Activated T-helper 2 cell treated with anti-CD3 and anti-CD28 coated beads, Interferon-gamma antibody, Interleukin-2, Interleukin-4, amounts not matched to agents 10 μg/mL and 5 μg/mL and 100 μg/mL, durations not matched to agents 14 hours and 24 hours and 36 hours (primary cell): Measurements from ENCODE around the gene IL1A. TPM values are rescaled to one million over a fixed set of nuclear protein-coding genes. Genes with fewer than 3 reads are reported as not detected.
A peak's percentile ranks its signal among the peaks of the same experiment; 100 is the strongest.

Source experiments
- DNase-seq: peaks from one replicate; pipeline ENCODE4 v3.0.0; 2021; ENCODE audit warnings: low spot score
- H3K27ac Mint-ChIP-seq: one replicate; pipeline ENCODE4 v1.8.0; 2021; ENCODE audit warnings: mixed read lengths
- H3K27me3 Mint-ChIP-seq: one replicate; pipeline ENCODE4 v1.8.0; 2021; ENCODE audit warnings: low read depth, mixed read lengths
- H3K36me3 Mint-ChIP-seq: one replicate; pipeline ENCODE4 v1.8.0; 2021; ENCODE audit warnings: low read depth, mixed read lengths
- H3K4me1 Mint-ChIP-seq: one replicate; pipeline ENCODE4 v1.8.0; 2021; ENCODE audit warnings: low read depth, mixed read lengths
- H3K4me3 Mint-ChIP-seq: one replicate; pipeline ENCODE4 v1.8.0; 2021; ENCODE audit warnings: low read depth, mild to moderate bottlenecking, moderate library complexity, mixed read lengths
- H3K9me3 Mint-ChIP-seq: one replicate; pipeline ENCODE4 v1.8.0; 2021; ENCODE audit warnings: mixed read lengths
- intact Hi-C: fragments of 100-400 bp; cut with micrococcal nuclease; formaldehyde crosslinking; loops from one replicate; pipeline ENCODE4 v1.15.1; 2023
- total RNA-seq: library from RNA; stranded (reverse); gene quantifications from 2 replicates; pipeline ENCODE4 v1.2.3, GENCODE V29; 2022

The IL1A gene
- total RNA-seq, 1 donor from 2014 or later = 7.0 TPM

GRCh38 chr2:112762276-112762675 lies 22.0 kb downstream of the IL1A start:
- Mint-ChIP-seq H3K27me3 (no peaks in the 10 kb centered on the region), H3K4me1 (peaks cover 47% of the 10 kb centered on the region), H3K36me3 (peaks cover 48% of the 10 kb centered on the region), H3K9me3 (peaks cover 2% of the 10 kb centered on the region), H3K27ac (no peak overlapping the region), H3K4me3 (peak overlapping the region; percentile 85)
- intact Hi-C loops = no loop called here
- no peak for DNase-seq

GRCh38 chr2:112760149-112760548 lies 24.1 kb downstream of the IL1A start:
- no peaks in the 10 kb centered on the region for H3K9me3 Mint-ChIP-seq
- H3K27me3 Mint-ChIP-seq = no peaks in the 10 kb centered on the region
- peaks cover 45% of the 10 kb centered on the region for H3K4me1 Mint-ChIP-seq
- no peak overlapping the region for H3K4me3 Mint-ChIP-seq
- no peak for DNase-seq
- no peak overlapping the region for H3K27ac Mint-ChIP-seq
- intact Hi-C loops = no loop called here
- peaks cover 66% of the 10 kb centered on the region for H3K36me3 Mint-ChIP-seq

DNA sequence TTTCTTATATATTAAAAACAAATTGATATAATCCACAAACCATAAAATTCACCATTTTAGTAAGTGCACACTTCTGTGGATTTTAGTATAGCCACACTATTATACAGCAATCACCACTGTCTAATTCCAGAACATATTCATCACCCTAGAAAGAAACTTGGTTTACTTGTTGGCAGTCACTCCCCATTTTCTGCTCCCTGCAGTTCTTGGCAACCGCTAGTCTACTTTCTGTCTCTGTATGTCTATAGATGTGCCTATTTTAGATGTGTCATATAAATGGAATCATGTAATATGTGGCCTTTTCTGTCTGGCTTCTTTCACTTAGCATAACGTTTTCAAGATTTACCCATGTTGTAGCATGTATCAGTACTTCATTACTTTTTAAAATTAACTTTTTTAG lies 25.6 kb downstream of the IL1A start:
- DNase-seq = no peak
- H3K4me1 Mint-ChIP-seq = peaks cover 48% of the 10 kb centered on the region

DNA sequence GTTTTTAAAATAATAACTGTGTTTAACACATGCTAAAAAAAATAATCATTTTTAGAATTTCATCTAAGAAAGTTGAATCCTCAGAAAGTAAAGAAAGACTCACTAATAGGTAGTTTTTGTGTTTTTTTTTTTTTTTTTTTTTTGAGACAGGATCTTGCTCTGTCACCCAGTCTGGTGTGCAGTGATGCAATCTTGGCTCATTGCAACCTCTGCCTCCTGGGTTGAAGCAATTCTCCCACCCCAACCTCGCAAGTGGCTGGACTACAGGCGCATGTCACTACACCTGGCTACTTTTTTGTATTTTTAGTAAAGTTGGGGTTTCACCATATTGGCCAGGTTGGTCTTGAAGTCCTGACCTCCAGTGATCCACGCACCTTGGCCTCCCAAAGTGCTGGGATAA lies 27.0 kb downstream of the IL1A start:
- no peak overlapping the region for H3K27ac Mint-ChIP-seq
- intact Hi-C loops = no loop called here
- peaks cover 39% of the 10 kb centered on the region for H3K4me1 Mint-ChIP-seq
- no peak overlapping the region for H3K4me3 Mint-ChIP-seq
- H3K27me3 Mint-ChIP-seq = no peaks in the 10 kb centered on the region
- DNase-seq = no peak
- H3K9me3 Mint-ChIP-seq = no peaks in the 10 kb centered on the region
- peaks cover 80% of the 10 kb centered on the region for H3K36me3 Mint-ChIP-seq

More for the DNA sequence above, 25.6 kb downstream of the IL1A start:
- Mint-ChIP-seq H3K27ac (peak overlapping the region; percentile 18), H3K4me3 (no peak overlapping the region), H3K9me3 (no peaks in the 10 kb centered on the region), H3K36me3 (peaks cover 78% of the 10 kb centered on the region), H3K27me3 (no peaks in the 10 kb centered on the region)
- intact Hi-C loops = no loop called here

DNA sequence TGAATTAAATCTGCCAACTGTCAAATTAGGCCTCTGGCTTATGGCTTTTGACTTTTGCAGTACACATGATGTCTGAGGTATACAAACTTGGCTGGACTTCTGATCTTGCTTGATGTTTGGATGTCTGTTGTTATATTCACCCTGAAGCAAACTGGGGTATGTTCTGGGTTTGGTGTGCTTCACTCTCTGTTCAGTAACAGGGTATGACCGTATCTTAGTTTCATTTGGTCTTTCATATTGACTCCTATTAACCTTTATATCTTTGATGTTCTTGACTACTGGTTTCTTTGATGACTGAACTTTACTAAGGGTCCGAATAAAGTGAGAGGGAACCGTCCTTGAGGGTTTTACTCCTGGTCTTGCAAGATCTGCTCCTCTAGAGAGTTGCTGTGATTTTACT lies 28.1 kb downstream of the IL1A start:
- Mint-ChIP-seq H3K36me3 (peaks cover 78% of the 10 kb centered on the region), H3K9me3 (no peaks in the 10 kb centered on the region), H3K4me3 (no peak overlapping the region), H3K4me1 (peaks cover 35% of the 10 kb centered on the region), H3K27me3 (no peaks in the 10 kb centered on the region), H3K27ac (no peak overlapping the region)
- intact Hi-C loops = no loop called here
- no peak for DNase-seq

DNA sequence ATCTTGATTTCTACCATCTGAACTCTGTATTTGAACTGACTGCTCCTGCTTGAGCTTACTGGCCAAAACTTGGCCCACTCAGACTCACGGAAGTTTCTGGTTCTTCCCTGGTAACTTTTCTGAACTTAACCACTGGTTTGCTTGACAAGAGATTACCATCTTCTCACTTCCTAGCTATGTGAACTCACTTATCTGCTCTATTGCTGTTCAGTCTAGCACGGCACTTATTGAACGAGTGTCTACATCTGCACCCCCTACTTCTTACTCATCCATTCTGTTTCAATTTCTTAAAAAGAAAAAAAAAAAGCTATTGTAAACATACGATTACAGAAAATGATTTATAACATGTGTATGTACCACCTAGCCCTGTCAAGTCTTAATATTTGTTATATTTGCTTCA lies 28.8 kb downstream of the IL1A start:
- no peaks in the 10 kb centered on the region for H3K9me3 Mint-ChIP-seq
- peaks cover 80% of the 10 kb centered on the region for H3K36me3 Mint-ChIP-seq
- DNase-seq = no peak
- peaks cover 37% of the 10 kb centered on the region for H3K4me1 Mint-ChIP-seq
- no peak overlapping the region for H3K4me3 Mint-ChIP-seq
- no peak overlapping the region for H3K27ac Mint-ChIP-seq
- H3K27me3 Mint-ChIP-seq = no peaks in the 10 kb centered on the region
- intact Hi-C loops = no loop called here

DNA sequence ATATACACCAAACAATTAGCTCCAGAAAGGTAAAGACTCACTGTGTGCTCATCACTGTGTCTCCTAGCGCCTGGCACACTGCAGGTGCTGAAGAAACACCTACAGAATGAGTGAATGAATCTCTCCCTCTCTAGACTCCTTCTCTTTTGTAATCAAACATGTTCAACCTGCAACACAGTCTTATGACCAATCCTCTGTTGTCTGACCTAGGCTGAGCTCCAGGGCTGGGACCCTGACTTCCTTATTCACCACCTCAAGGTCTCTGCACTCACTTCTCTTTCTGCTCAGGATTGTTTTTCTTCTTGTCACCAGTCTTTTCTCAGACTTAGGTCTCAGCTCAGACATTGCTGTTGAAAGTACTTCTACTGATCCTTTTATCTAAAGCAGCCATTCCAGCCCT lies 29.7 kb downstream of the IL1A start:
- Mint-ChIP-seq H3K27ac (no peak overlapping the region), H3K27me3 (no peaks in the 10 kb centered on the region), H3K36me3 (peaks cover 88% of the 10 kb centered on the region), H3K4me3 (no peak overlapping the region), H3K4me1 (peaks cover 45% of the 10 kb centered on the region), H3K9me3 (no peaks in the 10 kb centered on the region)
- no peak for DNase-seq
- intact Hi-C loops = no loop called here

DNA sequence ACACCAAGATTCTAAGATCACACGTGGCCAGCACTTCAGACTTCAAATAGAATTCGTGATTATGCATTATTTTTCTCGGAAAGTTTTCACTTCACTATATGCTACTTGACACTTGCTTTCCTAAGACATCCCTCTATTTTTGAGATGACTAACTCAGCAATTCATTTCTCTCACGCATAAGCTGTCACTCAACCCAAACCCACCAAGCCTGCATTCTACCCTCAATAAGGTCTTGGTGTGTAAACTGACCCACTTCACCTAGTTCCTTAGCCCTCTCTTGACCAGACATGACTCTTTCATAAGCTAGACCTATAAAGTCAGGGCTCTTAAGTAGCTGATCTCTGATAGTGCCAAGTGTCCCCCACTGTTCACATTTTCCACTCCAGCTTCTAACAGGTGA lies 31.6 kb downstream of the IL1A start:
- no peak overlapping the region for H3K27ac Mint-ChIP-seq
- intact Hi-C loops = no loop called here
- H3K9me3 Mint-ChIP-seq = no peaks in the 10 kb centered on the region
- DNase-seq = no peak
- H3K27me3 Mint-ChIP-seq = no peaks in the 10 kb centered on the region
- H3K4me3 Mint-ChIP-seq = no peak overlapping the region
- peaks cover 38% of the 10 kb centered on the region for H3K4me1 Mint-ChIP-seq
- H3K36me3 Mint-ChIP-seq = peaks cover 77% of the 10 kb centered on the region

DNA sequence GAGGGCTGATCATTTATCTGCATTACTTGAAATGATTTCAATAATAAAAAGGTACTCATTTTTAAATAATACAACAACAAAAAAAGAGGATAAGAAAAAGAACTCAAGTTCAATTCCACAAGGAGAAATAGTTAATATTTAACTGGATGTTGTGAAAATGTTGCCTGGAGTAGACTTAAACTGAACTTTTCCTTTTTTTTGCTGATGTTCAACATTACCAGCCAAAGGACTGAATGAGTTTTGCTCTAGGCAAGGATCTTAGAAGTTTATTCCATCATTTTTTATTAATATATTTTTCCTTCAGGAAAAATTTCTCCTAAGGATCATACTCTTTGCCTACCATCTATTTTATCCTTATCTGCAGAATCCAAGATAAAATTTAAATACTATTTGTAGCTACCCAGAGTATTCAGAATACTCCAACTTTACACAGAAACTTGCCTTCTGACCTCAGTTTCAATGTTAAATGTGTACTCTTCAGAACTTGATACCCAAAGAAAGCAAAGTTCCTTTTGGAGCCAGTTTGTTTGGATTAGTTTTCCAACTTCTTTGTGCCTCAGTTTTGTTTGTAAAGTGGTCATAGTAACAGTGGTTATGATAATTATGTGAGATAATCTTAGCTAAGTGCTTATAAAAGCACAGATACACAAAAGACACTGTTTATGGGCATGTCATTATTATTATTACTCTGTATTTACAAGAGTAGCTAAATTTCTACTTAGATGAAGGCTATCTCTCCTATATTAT lies 32.7 kb downstream of the IL1A start:
- DNase-seq = no peak
- Mint-ChIP-seq H3K36me3 (peaks cover 77% of the 10 kb centered on the region), H3K4me1 (peaks cover 40% of the 10 kb centered on the region), H3K9me3 (no peaks in the 10 kb centered on the region), H3K4me3 (no peak overlapping the region), H3K27me3 (no peaks in the 10 kb centered on the region), H3K27ac (no peak overlapping the region)
- intact Hi-C loops = no loop called here

- Mint-ChIP-seq H3K27ac (peak overlapping the region; percentile 75), H3K27me3 (no peaks in the 10 kb centered on the region), H3K4me1 (peaks cover 38% of the 10 kb centered on the region), H3K4me3 (no peak overlapping the region), H3K9me3 (no peaks in the 10 kb centered on the region), H3K36me3 (peaks cover 74% of the 10 kb centered on the region)
- intact Hi-C loops = loop anchor here (1.0 kb wide), 1 partner anchor 135 kb away; no protein-coding TSS in a partner anchor
- DNase-seq = no peak
Measured at GRCh38 chr2:112750560-112750843, 33.8 kb downstream of the IL1A start.

GRCh38 chr2:112749755-112750559 lies 34.3 kb downstream of the IL1A start:
- Mint-ChIP-seq H3K27ac (peak overlapping the region; percentile 75), H3K27me3 (no peaks in the 10 kb centered on the region)

GRCh38 chr2:112740527-112740926 lies 43.8 kb downstream of the IL1A start:
- H3K27me3 Mint-ChIP-seq = no peaks in the 10 kb centered on the region
- intact Hi-C loops = no loop called here
- no peak overlapping the region for H3K27ac Mint-ChIP-seq
- H3K4me3 Mint-ChIP-seq = no peak overlapping the region
- no peak for DNase-seq
- no peaks in the 10 kb centered on the region for H3K9me3 Mint-ChIP-seq
- H3K4me1 Mint-ChIP-seq = peaks cover 6% of the 10 kb centered on the region
- H3K36me3 Mint-ChIP-seq = peaks cover 77% of the 10 kb centered on the region

More at GRCh38 chr2:112749755-112750559, 34.3 kb downstream of the IL1A start:
- H3K9me3 Mint-ChIP-seq = no peaks in the 10 kb centered on the region
- H3K4me3 Mint-ChIP-seq = peak overlapping the region; percentile 13
- H3K36me3 Mint-ChIP-seq = peaks cover 71% of the 10 kb centered on the region
- intact Hi-C loops = loop anchor here (1.0 to 2.0 kb wide), 4 partner anchors 15 to 191 kb away; partner anchors contain the start of gene CKAP2L
- DNase-seq = peak; percentile 74
- H3K4me1 Mint-ChIP-seq = peaks cover 35% of the 10 kb centered on the region

DNA sequence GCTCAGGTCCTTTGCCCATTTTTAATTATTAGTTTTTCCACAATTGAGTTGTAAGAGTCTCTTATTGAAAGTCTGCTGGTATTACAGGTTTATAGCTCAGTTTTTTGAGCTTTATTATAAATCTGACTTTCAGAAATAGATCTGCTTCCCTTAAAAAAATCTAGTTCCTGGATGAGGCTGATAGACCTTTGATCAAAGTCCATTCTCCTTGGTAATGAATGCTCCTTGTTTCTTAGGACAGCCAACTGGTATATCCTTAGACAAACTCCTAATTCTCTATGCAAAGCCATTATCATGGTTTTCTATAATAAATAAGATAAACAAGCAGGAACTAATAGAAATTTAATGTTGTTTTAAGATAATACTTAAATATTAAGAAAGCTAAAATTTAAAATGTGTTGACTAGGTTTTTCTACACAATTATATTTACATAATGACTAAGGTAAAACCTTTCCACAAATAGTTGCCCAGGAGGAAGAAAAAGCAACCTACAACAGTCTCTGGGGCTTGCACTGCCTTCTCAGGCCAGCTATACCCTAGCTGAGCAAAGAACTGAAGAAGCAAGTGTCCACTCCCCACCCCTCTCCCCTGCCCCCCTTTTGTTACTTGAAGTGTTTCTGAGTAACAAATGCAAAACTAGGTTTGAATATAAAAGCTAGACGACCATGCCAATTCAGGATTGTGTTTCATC lies 46.6 kb downstream of the IL1A start:
- Mint-ChIP-seq H3K27ac (no peak overlapping the region), H3K4me1 (peaks cover 9% of the 10 kb centered on the region), H3K27me3 (no peaks in the 10 kb centered on the region), H3K4me3 (no peak overlapping the region), H3K9me3 (no peaks in the 10 kb centered on the region), H3K36me3 (peaks cover 61% of the 10 kb centered on the region)
- no peak for DNase-seq
- intact Hi-C loops = no loop called here
